ENCODE measurements around the gene TNFRSF8. TPM values are rescaled to one million over a fixed set of nuclear protein-coding genes. Genes with fewer than 3 reads are reported as not detected.
"Not testable (repeated sequence)": the region's sequence is repeated elsewhere in the genome, so short reads cannot be mapped to it uniquely, and the experiment has no call there.

The TNFRSF8 gene
- total and polyA plus RNA-seq, 9 donors: 0.07 to 0.31 (median 0.21) TPM

DNA sequence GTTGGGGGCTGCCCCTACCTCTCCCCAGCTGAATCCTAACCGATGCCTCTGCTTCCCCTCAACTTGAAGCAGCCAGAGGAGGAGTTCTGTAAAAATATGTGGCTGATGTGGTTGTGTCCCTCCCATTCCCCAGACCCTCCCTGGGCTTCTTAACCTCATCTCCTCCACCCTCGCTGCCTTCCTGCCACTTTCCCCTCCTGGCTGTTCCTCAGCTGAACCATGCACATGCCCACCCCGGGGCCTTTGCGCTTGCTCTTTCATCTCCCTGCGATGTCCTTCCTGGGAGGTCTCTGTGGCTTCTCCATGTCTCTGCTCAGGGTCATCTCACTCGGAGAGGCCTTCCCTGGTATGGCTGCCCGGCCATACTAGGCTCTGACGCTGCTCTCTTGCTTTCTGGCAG, 34.9 kb upstream of the TNFRSF8 start:
- Histone ChIP-seq H3K36me3 (ENCODE audit: control insufficient read depth, insufficient read depth, low read length) (peaks cover 59% of the 10 kb centered on the region), H3K27ac (ENCODE audit: low read length) (no peak overlapping the region), H3K9me3 (replicated peaks; ENCODE audit: control insufficient read depth, low read depth, low read length) (no peaks in the 10 kb centered on the region), H3K4me3 (ENCODE audit: low read length) (no peak overlapping the region), H3K27me3 (ENCODE audit: control insufficient read depth, insufficient read depth, low read length) (no peaks in the 10 kb centered on the region), H3K4me1 (ENCODE audit: control insufficient read depth, insufficient read depth, low read length) (peaks cover 4% of the 10 kb centered on the region)
- DNase-seq: no peak
- WGBS (ENCODE audit: insufficient coverage): 89% methylated on average over 6 of the region's 8 CpGs

DNA sequence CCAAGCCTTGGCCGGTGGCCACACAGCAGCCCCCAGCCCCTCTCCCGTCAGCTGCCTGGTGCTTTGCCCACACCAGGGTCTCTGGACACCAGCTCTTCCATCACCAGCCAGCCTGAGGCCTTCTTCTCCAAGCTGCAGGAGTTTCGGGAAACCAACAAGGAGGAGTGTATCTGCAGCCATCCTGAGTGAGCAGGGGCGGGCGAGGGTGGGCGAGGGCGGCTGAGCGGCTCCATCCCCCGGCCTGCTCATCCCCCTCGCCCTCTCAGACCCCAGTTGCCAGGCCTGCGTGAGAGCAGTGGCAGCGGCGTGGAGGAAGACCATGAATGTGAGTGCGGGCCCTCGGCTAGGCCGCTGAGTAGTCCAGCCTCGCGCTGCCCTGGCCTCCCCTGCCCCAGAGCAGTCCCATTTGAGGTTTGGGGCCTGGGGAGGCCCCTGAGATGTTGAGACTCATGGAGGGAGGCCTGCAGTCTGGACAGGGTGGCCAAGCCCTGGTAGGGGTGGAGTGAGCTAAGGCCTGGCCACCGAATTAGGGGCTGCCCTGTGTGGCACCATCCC, 34.1 kb upstream of the TNFRSF8 start:
- H3K4me3 ChIP-seq (ENCODE audit: low read length): no peak overlapping the region
- no peak overlapping the region for H3K27ac ChIP-seq (ENCODE audit: low read length)
- DNase-seq: no peak
- no peaks in the 10 kb centered on the region for H3K27me3 ChIP-seq (ENCODE audit: control insufficient read depth, insufficient read depth, low read length)
- no peaks in the 10 kb centered on the region for H3K9me3 ChIP-seq (replicated peaks; ENCODE audit: control insufficient read depth, low read depth, low read length)
- peaks cover 58% of the 10 kb centered on the region for H3K36me3 ChIP-seq (ENCODE audit: control insufficient read depth, insufficient read depth, low read length)
- peaks cover 5% of the 10 kb centered on the region for H3K4me1 ChIP-seq (ENCODE audit: control insufficient read depth, insufficient read depth, low read length)
- WGBS (ENCODE audit: insufficient coverage): 92% methylated on average over 18 of the region's 19 CpGs

DNA sequence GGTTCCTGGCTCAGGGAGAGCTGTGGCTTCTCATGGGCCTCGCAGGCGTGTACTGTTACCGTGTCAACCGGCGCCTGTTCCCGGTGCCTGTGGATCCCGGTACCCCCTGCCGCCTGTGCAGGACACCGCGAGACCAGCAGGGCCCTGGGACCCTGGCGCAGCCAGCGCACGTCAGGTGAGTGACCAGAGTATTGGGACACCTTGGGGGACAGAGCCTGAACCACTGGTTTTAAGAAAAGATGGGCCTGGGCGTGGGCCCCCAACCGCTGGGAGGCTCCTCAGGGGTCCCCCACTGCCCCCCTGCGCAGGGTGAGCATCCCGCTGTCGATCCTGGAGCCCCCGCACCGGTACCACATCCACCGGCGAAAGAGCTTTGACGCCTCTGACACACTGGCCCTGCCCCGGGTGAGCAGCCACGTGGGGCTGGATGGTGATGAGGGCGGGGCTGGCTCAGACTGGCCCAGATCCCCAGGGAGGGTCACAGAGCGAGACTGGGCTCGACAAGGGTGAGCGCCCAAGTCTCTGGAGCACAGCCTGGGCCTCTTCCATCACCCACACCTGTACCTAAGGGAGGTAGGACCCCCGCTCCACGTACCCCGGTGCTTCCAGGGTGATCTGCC, 33.3 kb upstream of the TNFRSF8 start:
- 85% methylated on average over 30 of the region's 32 CpGs for WGBS (ENCODE audit: insufficient coverage)
- peaks cover 11% of the 10 kb centered on the region for H3K4me1 ChIP-seq (ENCODE audit: control insufficient read depth, insufficient read depth, low read length)
- peaks cover 52% of the 10 kb centered on the region for H3K36me3 ChIP-seq (ENCODE audit: control insufficient read depth, insufficient read depth, low read length)
- no peak overlapping the region for H3K27ac ChIP-seq (ENCODE audit: low read length)
- H3K4me3 ChIP-seq (ENCODE audit: low read length): no peak overlapping the region
- H3K9me3 ChIP-seq (replicated peaks; ENCODE audit: control insufficient read depth, low read depth, low read length): no peaks in the 10 kb centered on the region
- no peak for DNase-seq
- no peaks in the 10 kb centered on the region for H3K27me3 ChIP-seq (ENCODE audit: control insufficient read depth, insufficient read depth, low read length)

DNA sequence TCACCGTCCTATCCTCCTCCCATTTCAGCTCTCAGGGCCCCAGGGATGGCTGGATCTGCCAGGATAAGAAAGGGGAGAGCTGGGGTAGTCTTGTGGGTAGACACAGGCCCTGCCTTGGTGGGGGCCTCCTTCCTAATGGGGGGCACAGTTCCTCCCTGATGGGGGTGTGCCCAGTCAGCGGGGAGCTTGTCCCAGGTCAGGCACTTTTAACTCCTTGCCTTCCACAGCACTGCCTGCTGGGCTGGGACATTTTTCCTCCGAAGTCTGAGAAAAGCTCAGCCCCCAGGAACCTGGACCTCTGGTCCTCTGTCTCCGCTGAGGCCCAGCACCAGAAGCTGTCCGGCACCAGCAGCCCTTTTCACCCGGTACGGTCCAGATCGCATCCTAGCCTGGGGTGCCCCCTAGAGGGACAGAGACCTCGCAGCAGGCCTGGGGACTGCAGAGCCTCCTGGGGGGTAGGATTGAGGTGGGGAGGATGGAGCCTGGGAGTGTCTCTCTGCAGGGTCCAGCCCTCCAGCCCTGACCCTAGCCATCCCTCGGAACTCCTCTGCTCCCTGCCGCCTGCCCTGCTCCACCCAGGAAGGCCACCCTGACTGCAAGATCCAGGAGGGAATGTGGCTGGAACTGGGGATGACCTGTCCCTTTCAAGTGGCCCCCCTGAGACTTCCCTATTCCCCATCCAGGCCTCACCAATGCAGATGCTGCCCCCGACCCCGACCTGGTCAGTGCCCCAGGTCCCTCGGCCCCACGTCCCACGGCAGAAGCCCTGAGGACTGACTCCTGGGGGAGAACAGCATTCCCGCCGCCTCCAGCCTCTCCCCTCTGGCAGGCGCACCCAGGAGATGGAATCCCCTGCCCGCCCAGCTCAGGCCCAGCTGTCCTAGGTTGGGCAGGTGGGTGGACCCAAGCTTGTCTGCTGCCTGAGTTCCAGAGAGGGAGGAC, 31.8 kb upstream of the TNFRSF8 start:
- DNase-seq: no peak
- 76% methylated on average over 10 of the region's 20 CpGs for WGBS (ENCODE audit: insufficient coverage)
- H3K27ac ChIP-seq (ENCODE audit: low read length): no peak overlapping the region
- H3K9me3 ChIP-seq (replicated peaks; ENCODE audit: control insufficient read depth, low read depth, low read length): no peaks in the 10 kb centered on the region
- no peak overlapping the region for H3K4me3 ChIP-seq (ENCODE audit: low read length)
- peaks cover 41% of the 10 kb centered on the region for H3K36me3 ChIP-seq (ENCODE audit: control insufficient read depth, insufficient read depth, low read length)
- no peaks in the 10 kb centered on the region for H3K27me3 ChIP-seq (ENCODE audit: control insufficient read depth, insufficient read depth, low read length)
- H3K4me1 ChIP-seq (ENCODE audit: control insufficient read depth, insufficient read depth, low read length): peaks cover 11% of the 10 kb centered on the region

DNA sequence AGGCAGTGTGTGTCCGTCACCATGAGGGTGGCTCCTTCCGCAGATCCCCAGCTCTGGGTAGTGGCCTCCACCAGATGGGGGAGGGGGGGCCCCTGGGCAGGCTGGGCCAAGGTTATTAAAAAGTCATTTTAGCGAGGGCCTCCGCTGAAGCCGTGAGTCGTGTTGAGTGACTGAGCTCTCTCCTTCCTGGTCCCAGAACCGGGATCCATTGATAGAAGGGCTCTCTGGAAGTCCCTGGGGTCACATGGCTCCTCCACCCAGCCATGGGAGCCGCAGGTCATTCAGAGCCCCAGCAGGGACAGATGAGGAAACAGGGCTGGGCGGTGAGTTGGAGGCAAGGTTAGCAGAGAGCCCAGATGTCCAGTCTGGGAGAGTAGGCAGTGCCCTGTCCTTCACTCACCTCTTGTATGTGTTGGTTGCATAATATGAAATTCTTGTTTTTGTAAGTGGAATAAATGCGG, 30.9 kb upstream of the TNFRSF8 start:
- Histone ChIP-seq H3K27me3 (ENCODE audit: control insufficient read depth, insufficient read depth, low read length) (no peaks in the 10 kb centered on the region), H3K9me3 (replicated peaks; ENCODE audit: control insufficient read depth, low read depth, low read length) (no peaks in the 10 kb centered on the region), H3K4me1 (ENCODE audit: control insufficient read depth, insufficient read depth, low read length) (peaks cover 11% of the 10 kb centered on the region), H3K27ac (ENCODE audit: low read length) (no peak overlapping the region), H3K36me3 (ENCODE audit: control insufficient read depth, insufficient read depth, low read length) (peaks cover 34% of the 10 kb centered on the region), H3K4me3 (ENCODE audit: low read length) (no peak overlapping the region)
- WGBS (ENCODE audit: insufficient coverage): 71% methylated on average over 9 of the region's 10 CpGs
- DNase-seq: no peak

DNA sequence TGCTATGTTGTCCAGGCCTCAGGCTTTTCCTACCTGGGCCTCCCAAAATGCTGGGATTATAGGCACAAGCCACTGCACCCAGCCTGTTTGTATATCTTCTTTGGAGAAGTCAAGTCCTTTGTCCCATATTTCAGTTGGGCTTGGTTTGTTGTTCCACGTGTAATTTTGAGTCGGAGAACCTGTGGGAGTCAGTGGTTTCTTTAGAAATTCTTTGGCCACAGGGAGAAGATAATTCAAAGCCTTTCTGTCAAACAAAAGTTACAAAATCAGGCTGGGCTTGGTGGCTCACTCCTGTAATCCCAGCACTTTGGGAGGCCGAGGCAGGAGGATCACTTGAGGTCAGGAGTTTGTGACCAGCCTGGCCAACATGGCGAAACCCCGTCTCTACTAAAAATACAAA, 29.7 kb upstream of the TNFRSF8 start:
- Histone ChIP-seq H3K4me1 (ENCODE audit: control insufficient read depth, insufficient read depth, low read length) (peaks cover 11% of the 10 kb centered on the region), H3K36me3 (ENCODE audit: control insufficient read depth, insufficient read depth, low read length) (peaks cover 24% of the 10 kb centered on the region)
- not testable (repeated sequence) for H3K27me3 ChIP-seq (ENCODE audit: control insufficient read depth, insufficient read depth, low read length); H3K27ac ChIP-seq (ENCODE audit: low read length); DNase-seq; H3K9me3 ChIP-seq (replicated peaks; ENCODE audit: control insufficient read depth, low read depth, low read length); H3K4me3 ChIP-seq (ENCODE audit: low read length)
- 60% methylated on average over 1 of the region's 5 CpGs for WGBS (ENCODE audit: insufficient coverage)

DNA sequence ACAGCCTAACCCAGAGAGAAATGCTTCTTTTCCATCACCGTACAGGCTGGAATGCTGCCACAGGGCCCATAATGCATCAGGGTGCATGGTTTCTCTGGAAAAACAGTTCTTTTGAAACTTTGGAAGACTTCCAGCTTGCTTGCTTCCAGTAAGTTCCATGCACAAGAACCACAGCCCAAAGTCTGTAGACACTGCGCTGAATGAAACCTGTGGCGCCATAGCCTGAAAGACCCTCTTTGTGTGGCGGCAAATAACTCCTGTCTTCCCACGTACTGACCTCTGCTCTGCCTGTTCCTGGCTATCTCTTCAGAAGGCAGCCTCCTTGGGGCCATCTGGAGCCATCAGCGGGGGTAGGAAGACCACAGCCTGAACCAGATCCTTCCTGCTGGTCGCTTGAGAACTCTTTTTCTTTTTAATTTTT, 28.7 kb upstream of the TNFRSF8 start:
- Histone ChIP-seq H3K4me3 (ENCODE audit: low read length) (no peak overlapping the region), H3K4me1 (ENCODE audit: control insufficient read depth, insufficient read depth, low read length) (peaks cover 11% of the 10 kb centered on the region), H3K27ac (ENCODE audit: low read length) (peak overlapping the region; percentile 15), H3K9me3 (replicated peaks; ENCODE audit: control insufficient read depth, low read depth, low read length) (no peaks in the 10 kb centered on the region), H3K36me3 (ENCODE audit: control insufficient read depth, insufficient read depth, low read length) (peaks cover 15% of the 10 kb centered on the region), H3K27me3 (ENCODE audit: control insufficient read depth, insufficient read depth, low read length) (no peaks in the 10 kb centered on the region)
- DNase-seq: peak; percentile 86
- WGBS (ENCODE audit: insufficient coverage): 46% methylated on average over 6 of the region's 7 CpGs

DNA sequence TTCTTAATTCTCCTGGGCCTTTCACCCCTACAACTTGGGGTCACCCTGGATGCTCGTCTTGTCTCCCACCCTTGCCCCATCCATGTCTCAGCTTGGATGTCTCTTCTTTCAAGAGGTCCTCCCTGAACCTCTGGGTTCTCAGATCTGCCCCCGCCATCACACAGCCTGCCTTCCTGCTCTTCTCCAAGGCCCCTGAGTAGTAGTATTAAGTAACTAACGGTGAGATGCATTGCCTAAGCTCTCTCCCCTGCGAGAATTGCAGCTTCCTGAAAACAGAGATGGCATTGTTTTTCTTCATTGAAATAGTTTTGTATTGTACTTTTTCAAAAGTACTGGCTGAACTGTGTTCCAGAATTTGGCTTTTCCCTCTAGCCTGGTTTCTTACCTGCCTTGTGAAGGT, 27.8 kb upstream of the TNFRSF8 start:
- H3K27ac ChIP-seq (ENCODE audit: low read length): no peak overlapping the region
- no peak overlapping the region for H3K4me3 ChIP-seq (ENCODE audit: low read length)
- no peaks in the 10 kb centered on the region for H3K27me3 ChIP-seq (ENCODE audit: control insufficient read depth, insufficient read depth, low read length)
- no peaks in the 10 kb centered on the region for H3K9me3 ChIP-seq (replicated peaks; ENCODE audit: control insufficient read depth, low read depth, low read length)
- H3K4me1 ChIP-seq (ENCODE audit: control insufficient read depth, insufficient read depth, low read length): peaks cover 11% of the 10 kb centered on the region
- 43% methylated on average over 1 of the region's 4 CpGs for WGBS (ENCODE audit: insufficient coverage)
- no peak for DNase-seq
- peaks cover 6% of the 10 kb centered on the region for H3K36me3 ChIP-seq (ENCODE audit: control insufficient read depth, insufficient read depth, low read length)

DNA sequence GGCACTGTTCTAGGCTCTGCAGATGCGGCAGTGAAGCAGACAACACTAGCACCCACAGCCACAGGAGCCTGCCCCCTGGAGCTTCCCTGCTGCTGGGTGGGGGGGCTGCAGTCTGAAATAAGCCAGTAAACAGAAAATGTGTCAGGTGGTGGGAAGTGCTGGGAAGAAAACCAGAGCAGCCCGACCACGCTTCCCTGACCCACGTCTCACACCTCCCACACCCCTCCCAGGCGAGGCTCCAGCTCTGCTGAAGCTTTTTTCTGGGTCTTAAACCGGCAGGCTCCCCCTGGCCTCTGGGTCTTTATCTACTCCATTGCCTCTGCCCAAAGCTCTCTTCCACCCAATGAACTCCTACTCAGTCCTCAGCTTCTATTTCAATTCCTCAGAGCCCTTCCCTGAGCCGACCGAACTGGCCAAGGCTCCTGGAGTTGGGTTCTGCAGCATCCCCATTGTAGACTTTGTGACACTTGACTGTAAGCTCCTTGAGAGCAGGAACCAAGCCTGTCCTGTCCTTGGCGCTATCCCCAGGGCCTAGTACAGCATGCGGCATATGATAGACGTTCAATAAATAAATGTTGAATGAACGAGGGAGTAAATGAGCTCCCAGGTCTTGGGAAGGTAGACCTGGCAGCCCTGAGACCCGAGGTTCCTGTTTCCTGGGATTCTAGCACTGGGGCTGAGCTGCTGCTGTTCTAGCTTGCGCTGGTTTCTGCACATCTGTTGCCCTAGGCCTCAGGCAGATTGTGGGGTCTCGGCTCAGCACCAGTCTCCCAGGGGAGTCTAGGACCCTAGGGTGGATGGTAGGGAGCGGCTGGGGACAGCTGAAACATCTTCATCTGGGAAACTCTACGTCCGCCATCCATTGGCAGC, 25.4 kb upstream of the TNFRSF8 start:
- Histone ChIP-seq H3K27ac (ENCODE audit: low read length) (no peak overlapping the region), H3K4me1 (ENCODE audit: control insufficient read depth, insufficient read depth, low read length) (peaks cover 11% of the 10 kb centered on the region), H3K27me3 (ENCODE audit: control insufficient read depth, insufficient read depth, low read length) (no peaks in the 10 kb centered on the region), H3K9me3 (replicated peaks; ENCODE audit: control insufficient read depth, low read depth, low read length) (no peaks in the 10 kb centered on the region), H3K4me3 (ENCODE audit: low read length) (no peak overlapping the region), H3K36me3 (ENCODE audit: control insufficient read depth, insufficient read depth, low read length) (no peaks in the 10 kb centered on the region)
- DNase-seq: no peak
- WGBS (ENCODE audit: insufficient coverage): 68% methylated on average over 14 of the region's 18 CpGs
